ENCODE data around the gene RXRB. TPM values are rescaled to one million over a fixed set of nuclear protein-coding genes. Genes with fewer than 3 reads are reported as not detected.

RXRB gene
- total and polyA plus RNA-seq, 10 of the 15 experiments (the other 5 are each of a cell fraction or from before 2014, with no cell fraction given): 0.71 to 35.0 (median 20.4) TPM

GRCh38 chr6:33203443-33204164 is 3.1 kb upstream of the RXRB start:
- in situ Hi-C loops (cut with MboI): no loop called here
- H3K27ac ChIP-seq (ENCODE audit: control insufficient read depth, insufficient read depth): no peak overlapping the region
- ChIA-PET POLR2A (interaction anchor here (0.7 kb wide), 1 partner anchor 59 kb away, joined by 4 read pairs; no protein-coding TSS in a partner anchor), RAD21 (ENCODE audit: unreplicated experiment) (interaction anchor here (2.9 kb wide), 1 partner anchor 45 kb away, joined by 25 read pairs; no protein-coding TSS in a partner anchor), CTCF (no interaction called here), SMC1A (ENCODE audit: uncharacterized antibody, unreplicated experiment) (interaction anchor here (0.7 kb wide), 1 partner anchor 68 kb away, joined by 4 read pairs; the partner anchor contains the start of gene VPS52)
- WGBS (ENCODE audit: insufficient coverage, insufficient replicate concordance, low lambda C conversion rate, missing lambda C conversion rate): 70% methylated on average over 7 of the region's 7 CpGs
- no peaks in the 10 kb centered on the region for H4K20me1 ChIP-seq (ENCODE audit: control insufficient read depth, insufficient read depth)
- no TSS peak for BruUV-seq (replicated peaks)
- H3K4me3 ChIP-seq: no peak overlapping the region
- H3K4me2 ChIP-seq (ENCODE audit: control insufficient read depth, insufficient read depth): peak overlapping the region; percentile 66; the same call in 1 of the 2 replicates
- H3K79me2 ChIP-seq (ENCODE audit: control insufficient read depth, insufficient read depth, low read length): peaks cover 33% of the 10 kb centered on the region
- DNase-seq (ENCODE audit: low read depth, low spot score) (no peak), FAIRE-seq (no peak), ATAC-seq (no peak)
- TF ChIP-seq E4F1 (IDR thresholded peaks at IDR 0.05; ENCODE audit: borderline replicate concordance, partially characterized antibody) (no peak), FOS (IDR thresholded peaks at IDR 0.05; ENCODE audit: borderline replicate concordance, extremely low read depth, insufficient read length) (no peak)
- H3K36me3 ChIP-seq (ENCODE audit: control insufficient read depth in 2 of 2, insufficient read depth in 2 of 2, low read length in 1 of 2): peaks cover 8 to 15% of the 10 kb centered on the region in 2 experiments
- H3K9ac ChIP-seq (ENCODE audit: control insufficient read depth, insufficient read depth, low read length): no peak overlapping the region
- intact Hi-C loops (cut with micrococcal nuclease; ENCODE audit: unreplicated experiment): loop anchor here (10.0 kb wide), 1 partner anchor 371 kb away; no protein-coding TSS in a partner anchor
- no peaks in the 10 kb centered on the region for H3K27me3 ChIP-seq (replicated peaks in 1 of 2; ENCODE audit: control insufficient read depth in 2 of 2, insufficient read depth in 2 of 2, low read length in 1 of 2)
- no peak overlapping the region for H2AFZ ChIP-seq (ENCODE audit: control insufficient read depth, low read depth, low read length)
- peaks cover 29% of the 10 kb centered on the region for H3K4me1 ChIP-seq (ENCODE audit: control insufficient read depth, insufficient read depth, low read length)
- H3K9me3 ChIP-seq (replicated peaks; ENCODE audit: control insufficient read depth, insufficient read depth, low read length): no peaks in the 10 kb centered on the region

All from GM12878 (cell line).